HepG2 (cell line): ENCODE data around the gene VAMP5. TPM values are rescaled to one million over a fixed set of nuclear protein-coding genes. Genes with fewer than 3 reads are reported as not detected.

Experiments used
- BRD4 ChIP-seq: sonication (generic); formaldehyde crosslinking; IDR thresholded peaks from 2 replicates; pipeline ENCODE4 v1.4.0; 2020; ENCODE audit warnings: missing genetic modification reagents
- ERF ChIP-seq: IDR thresholded peaks from 2 replicates; pipeline ENCODE4 v1.6.1; 2018; ENCODE audit warnings: missing biosample characterization, missing genetic modification reagents
- HOXA7 ChIP-seq: sonication (generic); formaldehyde crosslinking; IDR thresholded peaks from 2 replicates; pipeline ENCODE4 v1.8.1; 2022; ENCODE audit warnings: mild to moderate bottlenecking, missing genetic modification reagents, moderate library complexity
- JUND ChIP-seq: sonication (generic); formaldehyde crosslinking; IDR thresholded peaks from 2 replicates; pipeline ENCODE4 v1.8.0; 2022; ENCODE audit warnings: mild to moderate bottlenecking, missing genetic modification reagents
- KDM4B ChIP-seq: sonication (generic); formaldehyde crosslinking; IDR thresholded peaks from 2 replicates; pipeline ENCODE4 v1.4.0; 2020; ENCODE audit warnings: missing genetic modification reagents
- KDM6A ChIP-seq: IDR thresholded peaks from 2 replicates; pipeline ENCODE4 v1.6.1; 2016; ENCODE audit warnings: low read depth
- KLF15 ChIP-seq: sonication (generic); formaldehyde crosslinking; IDR thresholded peaks from 2 replicates; pipeline ENCODE4 v1.8.1; 2023; ENCODE audit warnings: borderline replicate concordance, mild to moderate bottlenecking, inconsistent platforms, missing genetic modification reagents, mixed read lengths
- MBD4 ChIP-seq: IDR thresholded peaks from 2 replicates; pipeline ENCODE4 v1.6.1; 2012; ENCODE audit warnings: low read length, inconsistent platforms, borderline replicate concordance
- MZF1 ChIP-seq: sonication (generic); formaldehyde crosslinking; IDR thresholded peaks from 2 replicates; pipeline ENCODE4 v1.8.1; 2023; ENCODE audit warnings: mild to moderate bottlenecking, missing genetic modification reagents, borderline replicate concordance
- NFATC3 ChIP-seq: sonication (generic); formaldehyde crosslinking; IDR thresholded peaks from 2 replicates; pipeline ENCODE4 v1.5.1; 2020; ENCODE audit warnings: mild to moderate bottlenecking, missing genetic modification reagents
- NONO ChIP-seq, 2 experiments: fragments of 450-650 bp in 1 of 2; sonication (generic) in 1 of 2; formaldehyde crosslinking in 1 of 2; IDR thresholded peaks in 1 of 2; conservative IDR thresholded peaks in 1 of 2; 2 replicates each; pipeline versions ENCODE4 v1.6.1 to v1.8.0; 2017 to 2022; ENCODE audit warnings: mild to moderate bottlenecking in 1 of 2, missing genetic modification reagents in 1 of 2, moderate library complexity in 1 of 2
- PITX1 ChIP-seq: sonication (generic); formaldehyde crosslinking; IDR thresholded peaks from 2 replicates; pipeline ENCODE4 v1.5.1; 2020; ENCODE audit warnings: mild to moderate bottlenecking, missing genetic modification reagents
- REPIN1 ChIP-seq: sonication (generic); formaldehyde crosslinking; IDR thresholded peaks from 2 replicates; pipeline ENCODE4 v1.8.0; 2022; ENCODE audit warnings: missing genetic modification reagents, low read depth, mild to moderate bottlenecking, borderline replicate concordance
- SOX6 ChIP-seq, 2 experiments: fragments of 450-650 bp in 1 of 2; sonication (generic) in 1 of 2; formaldehyde crosslinking in 1 of 2; IDR thresholded peaks; 2 replicates each; pipeline versions ENCODE4 v1.4.0 to v1.6.1; 2017 to 2020; ENCODE audit warnings: antibody characterized with exemption in 1 of 2, mild to moderate bottlenecking in 1 of 2, missing genetic modification reagents in 1 of 2
- THYN1 ChIP-seq: sonication (generic); formaldehyde crosslinking; IDR thresholded peaks from 2 replicates; pipeline ENCODE4 v1.8.1; 2023; ENCODE audit warnings: low read depth, mild to moderate bottlenecking, moderate library complexity, missing genetic modification reagents, borderline replicate concordance
- U2AF2 ChIP-seq: fragments of 200-400 bp; formaldehyde crosslinking; IDR thresholded peaks from 2 replicates; pipeline ENCODE4 v1.6.1; 2017; ENCODE audit warnings: low read depth, mild to moderate bottlenecking, low read length
- ZMYM4 ChIP-seq: sonication (generic); formaldehyde crosslinking; IDR thresholded peaks from 2 replicates; pipeline ENCODE4 v1.8.1; 2023; ENCODE audit warnings: mild to moderate bottlenecking, missing genetic modification reagents
- ZNF274 ChIP-seq: sonication (generic); formaldehyde crosslinking; IDR thresholded peaks from 2 replicates; pipeline ENCODE4 v1.5.1; 2020; ENCODE audit warnings: mild to moderate bottlenecking, missing genetic modification reagents
- ZNF562 ChIP-seq: sonication (generic); formaldehyde crosslinking; IDR thresholded peaks from 2 replicates; pipeline ENCODE4 v1.8.0; 2022; ENCODE audit warnings: missing genetic modification reagents, borderline replicate concordance
- ZNF589 ChIP-seq: sonication (generic); formaldehyde crosslinking; conservative IDR thresholded peaks from 2 replicates; pipeline ENCODE4 v1.8.0; 2022; ENCODE audit warnings: mild to moderate bottlenecking, moderate library complexity, missing genetic modification reagents
- ZNF616 ChIP-seq: sonication (generic); formaldehyde crosslinking; IDR thresholded peaks from 2 replicates; pipeline ENCODE4 v1.5.0; 2020; ENCODE audit warnings: low read depth, mild to moderate bottlenecking, missing genetic modification reagents
- ZNF670 ChIP-seq: sonication (generic); formaldehyde crosslinking; IDR thresholded peaks from 2 replicates; pipeline ENCODE4 v1.8.0; 2022; ENCODE audit warnings: mild to moderate bottlenecking, missing genetic modification reagents, borderline replicate concordance
- ZNF773 ChIP-seq: sonication (generic); formaldehyde crosslinking; IDR thresholded peaks from 2 replicates; pipeline ENCODE4 v1.4.0; 2020; ENCODE audit warnings: missing genetic modification reagents, borderline replicate concordance
- ZSCAN12 ChIP-seq: sonication (generic); formaldehyde crosslinking; IDR thresholded peaks from 2 replicates; pipeline ENCODE4 v1.9.0; 2021; ENCODE audit warnings: mild to moderate bottlenecking, missing genetic modification reagents
- polyA plus RNA-seq, 8 experiments: library from polyadenylated mRNA; depleted of rRNA in 3 of 8; stranded (reverse) in 7 of 8; unstranded in 1 of 8; fragments of >200 nt; fragmentation: Illumina TruSeq in 4 of 8; extraction: Trizol in 4 of 8; gene quantifications; 2 replicates each; pipeline versions ENCODE4 v1.2.1 to v1.2.3, GENCODE V29; 2011 to 2016; ENCODE audit warnings: low read depth in 4 of 8, missing spikeins in 1 of 8, mixed read lengths in 1 of 8; ENCODE audit not compliant: insufficient read depth in 1 of 8
- total RNA-seq, 5 experiments: library from RNA; depleted of rRNA; stranded (reverse); fragments of >200 nt; fragmentation: Illumina TruSeq; extraction: Trizol; gene quantifications; 2 replicates each; pipeline ENCODE4 v1.2.3, GENCODE V29; 2016; ENCODE audit warnings: low read depth in 1 of 5
- TF ChIP-seq, protein P1 (sequence below): sonication (generic); formaldehyde crosslinking; conservative IDR thresholded peaks from 2 replicates; pipeline ENCODE4 v1.8.1; 2023; ENCODE audit warnings: missing genetic modification reagents
- TF ChIP-seq, protein P2 (sequence below): sonication (generic); formaldehyde crosslinking; IDR thresholded peaks from 2 replicates; pipeline ENCODE4 v1.9.0; 2021; ENCODE audit warnings: missing genetic modification reagents, borderline replicate concordance

The VAMP5 gene
- total and polyA plus RNA-seq, 2 of the 13 experiments (the other 11 are each of a cell fraction or from before 2014, with no cell fraction given): 7.2 to 56.7 TPM

DNA sequence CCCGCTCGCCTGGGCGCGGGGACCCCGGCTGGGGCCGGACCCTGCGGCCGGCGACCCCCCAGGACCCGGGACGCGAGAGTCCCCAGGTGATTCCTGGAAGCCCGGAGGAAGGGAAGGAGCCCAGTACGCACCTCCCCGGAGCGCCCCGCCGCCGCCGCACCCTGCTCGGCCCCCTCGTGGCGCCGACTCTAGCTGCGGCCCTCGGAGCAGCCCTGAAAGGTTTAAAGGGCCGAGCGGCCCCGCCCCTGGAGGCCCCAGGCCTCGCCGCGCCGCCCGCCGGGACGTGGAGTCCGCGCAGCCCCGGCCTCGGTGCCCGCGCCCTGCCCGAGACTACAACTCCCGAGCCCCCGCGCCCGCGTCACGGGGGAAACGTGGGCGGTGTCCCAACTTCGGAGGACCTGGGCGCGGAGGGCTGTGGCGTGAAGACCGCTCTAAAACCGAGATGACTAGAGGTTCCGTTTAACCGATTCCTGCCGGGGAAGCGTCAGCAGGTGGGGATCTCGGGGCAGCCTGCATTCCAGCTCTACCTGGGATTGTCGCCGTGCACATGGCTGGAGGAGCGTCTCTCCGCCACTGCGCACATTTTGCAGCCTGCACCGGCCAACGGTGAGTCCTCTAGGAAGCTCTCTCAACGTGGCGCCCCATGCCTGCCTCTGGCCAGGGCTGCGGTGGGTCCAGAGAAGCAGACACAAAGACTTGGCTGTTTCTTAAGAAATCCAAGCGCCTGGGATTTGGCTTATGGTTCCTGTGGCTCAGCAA lies 18.4 kb downstream of the VAMP5 start, which contains the start of gene TMEM150A (continued):
- TF ChIP-seq ERF (CRISPR knock-in tag) (peak; percentile 40), ZNF773 (no peak), ZNF274 (CRISPR knock-in tag) (peak; percentile 89), MBD4 (no peak), ZNF616 (CRISPR knock-in tag) (0 out of 2 replicates have a peak, but pooled peaks have one; percentile 38), BRD4 (CRISPR knock-in tag) (no peak; the same call in 1 of the 2 replicates), KDM6A (CRISPR knock-in tag) (no peak), MZF1 (CRISPR knock-in tag) (no peak), HOXA7 (CRISPR knock-in tag) (no peak), ZMYM4 (CRISPR knock-in tag) (peak; percentile 83), SOX6 (IDR thresholded peaks at IDR 0.05) (no peak), SOX6 (CRISPR knock-in tag; IDR thresholded peaks at IDR 0.05) (peak; percentile 35), THYN1 (CRISPR knock-in tag) (no peak), ZNF589 (CRISPR knock-in tag) (no peak), NFATC3 (peak; percentile 63; the same call in 1 of the 2 replicates), U2AF2 (no peak), KDM4B (CRISPR knock-in tag) (no peak), REPIN1 (no peak; the same call in none of the 2 replicates), KLF15 (CRISPR knock-in tag) (peak; percentile 27; the same call in 1 of the 2 replicates), ZNF562 (CRISPR knock-in tag) (no peak), JUND (no peak), NONO (IDR thresholded peaks at IDR 0.05) (no peak), NONO (CRISPR knock-in tag; conservative IDR thresholded peaks at IDR 0.05) (peak; percentile 85), ZNF670 (peak; percentile 90), PITX1 (CRISPR knock-in tag) (peak; percentile 55), ZSCAN12 (CRISPR knock-in tag) (no peak; the same call in 1 of the 2 replicates)
- TF ChIP-seq, protein P1, sequence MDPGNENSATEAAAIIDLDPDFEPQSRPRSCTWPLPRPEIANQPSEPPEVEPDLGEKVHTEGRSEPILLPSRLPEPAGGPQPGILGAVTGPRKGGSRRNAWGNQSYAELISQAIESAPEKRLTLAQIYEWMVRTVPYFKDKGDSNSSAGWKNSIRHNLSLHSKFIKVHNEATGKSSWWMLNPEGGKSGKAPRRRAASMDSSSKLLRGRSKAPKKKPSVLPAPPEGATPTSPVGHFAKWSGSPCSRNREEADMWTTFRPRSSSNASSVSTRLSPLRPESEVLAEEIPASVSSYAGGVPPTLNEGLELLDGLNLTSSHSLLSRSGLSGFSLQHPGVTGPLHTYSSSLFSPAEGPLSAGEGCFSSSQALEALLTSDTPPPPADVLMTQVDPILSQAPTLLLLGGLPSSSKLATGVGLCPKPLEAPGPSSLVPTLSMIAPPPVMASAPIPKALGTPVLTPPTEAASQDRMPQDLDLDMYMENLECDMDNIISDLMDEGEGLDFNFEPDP (CRISPR knock-in tag): 0 out of 2 replicates have a peak, but pooled peaks have one; percentile 81
- TF ChIP-seq, protein P2, sequence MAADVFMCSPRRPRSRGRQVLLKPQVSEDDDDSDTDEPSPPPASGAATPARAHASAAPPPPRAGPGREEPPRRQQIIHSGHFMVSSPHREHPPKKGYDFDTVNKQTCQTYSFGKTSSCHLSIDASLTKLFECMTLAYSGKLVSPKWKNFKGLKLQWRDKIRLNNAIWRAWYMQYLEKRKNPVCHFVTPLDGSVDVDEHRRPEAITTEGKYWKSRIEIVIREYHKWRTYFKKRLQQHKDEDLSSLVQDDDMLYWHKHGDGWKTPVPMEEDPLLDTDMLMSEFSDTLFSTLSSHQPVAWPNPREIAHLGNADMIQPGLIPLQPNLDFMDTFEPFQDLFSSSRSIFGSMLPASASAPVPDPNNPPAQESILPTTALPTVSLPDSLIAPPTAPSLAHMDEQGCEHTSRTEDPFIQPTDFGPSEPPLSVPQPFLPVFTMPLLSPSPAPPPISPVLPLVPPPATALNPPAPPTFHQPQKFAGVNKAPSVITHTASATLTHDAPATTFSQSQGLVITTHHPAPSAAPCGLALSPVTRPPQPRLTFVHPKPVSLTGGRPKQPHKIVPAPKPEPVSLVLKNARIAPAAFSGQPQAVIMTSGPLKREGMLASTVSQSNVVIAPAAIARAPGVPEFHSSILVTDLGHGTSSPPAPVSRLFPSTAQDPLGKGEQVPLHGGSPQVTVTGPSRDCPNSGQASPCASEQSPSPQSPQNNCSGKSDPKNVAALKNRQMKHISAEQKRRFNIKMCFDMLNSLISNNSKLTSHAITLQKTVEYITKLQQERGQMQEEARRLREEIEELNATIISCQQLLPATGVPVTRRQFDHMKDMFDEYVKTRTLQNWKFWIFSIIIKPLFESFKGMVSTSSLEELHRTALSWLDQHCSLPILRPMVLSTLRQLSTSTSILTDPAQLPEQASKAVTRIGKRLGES: peak; percentile 50; the same call in 1 of the 2 replicates
